ENCODE measurements around the gene IFITM5.
A peak's percentile ranks its signal among the peaks of the same experiment; 100 is the strongest.

IFITM5 gene

GRCh38 chr11:283405-284104, 15.8 kb downstream of the IFITM5 start:
- DNase-seq (ENCODE audit: low spot score) = no peak

GRCh38 chr11:282630-283360, 16.5 kb downstream of the IFITM5 start:
- DNase-seq (ENCODE audit: low spot score) = no peak

DNA sequence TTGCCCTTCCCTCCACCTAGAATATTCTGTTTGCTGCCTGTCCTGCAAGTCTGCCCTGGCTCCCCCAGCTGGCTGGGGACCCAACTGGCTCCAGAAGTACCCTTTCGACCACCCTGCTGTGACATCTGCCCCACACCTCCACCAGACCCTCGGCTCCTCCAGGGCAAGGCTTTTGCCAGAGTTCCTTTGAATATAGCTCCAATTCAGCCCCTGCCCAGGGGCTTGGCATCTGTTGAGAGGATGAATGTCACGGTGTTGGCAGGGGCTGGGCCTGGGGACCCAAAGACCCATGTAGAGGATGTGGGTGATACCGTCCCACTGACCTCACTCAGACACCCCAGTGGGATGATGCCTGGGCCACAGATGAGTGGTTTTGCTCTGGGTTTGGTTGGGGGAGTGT, 17.2 kb downstream of the IFITM5 start:
- no peak for DNase-seq (ENCODE audit: low spot score)

DNA sequence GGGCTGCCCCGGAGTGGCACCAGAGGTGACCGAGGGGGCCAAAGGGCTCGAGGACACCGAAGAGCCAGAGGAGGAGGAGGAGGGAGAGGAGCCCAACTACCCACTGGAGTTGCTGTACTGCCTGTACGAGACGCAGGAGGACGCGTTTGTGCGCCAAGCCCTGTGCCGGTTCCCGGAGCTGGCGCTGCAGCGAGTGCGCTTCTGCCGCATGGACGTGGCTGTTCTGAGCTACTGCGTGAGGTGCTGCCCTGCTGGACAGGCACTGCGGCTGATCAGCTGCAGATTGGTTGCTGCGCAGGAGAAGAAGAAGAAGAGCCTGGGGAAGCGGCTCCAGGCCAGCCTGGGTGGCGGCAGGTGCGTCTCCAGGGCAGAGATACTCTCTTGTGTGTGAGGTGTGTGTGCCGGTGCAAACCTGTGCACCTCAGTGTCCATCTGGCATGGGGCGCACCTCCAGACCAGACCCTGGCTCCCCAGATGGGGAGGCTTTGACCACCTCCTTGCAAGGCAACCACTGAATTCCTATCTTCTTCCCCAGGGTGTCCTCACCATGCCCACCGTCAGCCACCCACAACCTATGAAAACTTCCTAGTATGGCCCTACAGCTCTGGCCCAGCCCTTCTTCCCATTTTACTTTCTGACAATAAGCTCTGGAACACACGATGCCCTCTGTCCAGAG, 17.7 kb downstream of the IFITM5 start:
- no peak for DNase-seq (ENCODE audit: low spot score)

GRCh38 chr11:280706-281485, 18.4 kb downstream of the IFITM5 start:
- DNase-seq (ENCODE audit: low spot score) = no peak

DNA sequence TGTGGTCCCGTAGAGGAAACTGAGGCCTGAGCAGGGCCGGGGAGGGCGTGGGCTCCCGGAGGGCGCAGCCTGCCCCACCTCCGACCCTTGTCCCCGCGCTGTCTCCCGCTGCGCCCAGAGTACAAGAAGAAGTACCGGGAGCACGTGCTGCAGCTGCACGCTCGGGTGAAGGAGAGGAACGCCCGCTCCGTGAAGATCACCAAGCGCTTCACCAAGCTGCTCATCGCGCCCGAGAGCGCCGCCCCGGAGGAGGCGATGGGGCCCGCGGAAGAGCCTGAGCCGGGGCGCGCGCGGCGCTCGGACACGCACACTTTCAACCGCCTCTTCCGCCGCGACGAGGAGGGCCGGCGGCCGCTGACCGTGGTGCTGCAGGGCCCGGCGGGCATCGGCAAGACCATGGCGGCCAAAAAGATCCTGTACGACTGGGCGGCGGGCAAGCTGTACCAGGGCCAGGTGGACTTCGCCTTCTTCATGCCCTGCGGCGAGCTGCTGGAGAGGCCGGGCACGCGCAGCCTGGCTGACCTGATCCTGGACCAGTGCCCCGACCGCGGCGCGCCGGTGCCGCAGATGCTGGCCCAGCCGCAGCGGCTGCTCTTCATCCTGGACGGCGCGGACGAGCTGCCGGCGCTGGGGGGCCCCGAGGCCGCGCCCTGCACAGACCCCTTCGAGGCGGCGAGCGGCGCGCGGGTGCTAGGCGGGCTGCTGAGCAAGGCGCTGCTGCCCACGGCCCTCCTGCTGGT, 19.2 kb downstream of the IFITM5 start:
- peak; percentile 39 for DNase-seq (ENCODE audit: low spot score)

DNA sequence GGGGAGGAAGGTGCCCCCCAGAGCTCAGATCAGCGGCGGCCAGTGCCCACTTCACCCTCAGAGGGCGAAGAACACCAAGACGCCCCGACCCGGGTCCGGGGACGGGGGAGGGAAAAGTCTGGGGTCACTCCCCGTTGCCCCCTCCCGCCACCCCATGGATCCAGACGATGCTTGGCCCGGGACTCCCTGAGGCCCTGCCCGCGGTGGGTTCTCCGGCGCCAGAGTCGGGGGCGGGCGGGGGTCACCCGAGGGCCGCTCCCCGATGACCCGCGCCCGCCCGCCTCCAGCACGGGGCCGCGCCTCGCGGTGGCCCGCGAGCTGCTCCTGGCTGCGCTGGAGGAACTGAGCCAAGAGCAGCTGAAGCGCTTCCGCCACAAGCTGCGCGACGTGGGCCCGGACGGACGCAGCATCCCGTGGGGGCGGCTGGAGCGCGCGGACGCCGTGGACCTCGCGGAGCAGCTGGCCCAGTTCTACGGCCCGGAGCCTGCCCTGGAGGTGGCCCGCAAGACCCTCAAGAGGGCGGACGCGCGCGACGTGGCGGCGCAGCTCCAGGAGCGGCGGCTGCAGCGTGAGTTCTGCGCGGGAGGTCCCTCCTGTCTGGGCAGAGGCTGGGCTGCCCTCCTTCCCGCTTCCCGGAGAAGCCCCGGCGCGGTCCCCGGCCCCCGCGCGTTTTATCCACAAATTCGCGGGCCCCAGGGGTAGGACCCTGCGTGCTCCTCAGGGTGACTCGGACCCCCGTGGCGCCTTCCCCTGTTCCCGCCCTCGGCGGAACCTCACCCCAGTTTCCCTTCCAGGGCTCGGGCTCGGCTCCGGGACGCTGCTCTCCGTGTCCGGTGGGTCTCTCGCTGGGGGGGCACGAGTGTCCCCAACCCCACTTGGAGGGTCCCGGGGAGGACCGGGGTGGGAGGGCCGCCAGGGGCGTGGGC, 20.0 kb downstream of the IFITM5 start:
- no peak for DNase-seq (ENCODE audit: low spot score)

- DNase-seq (ENCODE audit: low spot score) = no peak
These were observed 21.1 kb downstream of the IFITM5 start, which contains the start of gene NLRP6 for GRCh38 chr11:278001-278951. Gene NLRP6, plus strand, starts transcription at chr11:278407. Its CDS starts 163 bp downstream, at chr11:278570.

GRCh38 chr11:276219-276618, 23.1 kb downstream of the IFITM5 start:
- DNase-seq (ENCODE audit: low spot score) = no peak

- no peak for DNase-seq (ENCODE audit: low spot score)
These were observed 26.5 kb downstream of the IFITM5 start for GRCh38 chr11:272931-273198.

DNA sequence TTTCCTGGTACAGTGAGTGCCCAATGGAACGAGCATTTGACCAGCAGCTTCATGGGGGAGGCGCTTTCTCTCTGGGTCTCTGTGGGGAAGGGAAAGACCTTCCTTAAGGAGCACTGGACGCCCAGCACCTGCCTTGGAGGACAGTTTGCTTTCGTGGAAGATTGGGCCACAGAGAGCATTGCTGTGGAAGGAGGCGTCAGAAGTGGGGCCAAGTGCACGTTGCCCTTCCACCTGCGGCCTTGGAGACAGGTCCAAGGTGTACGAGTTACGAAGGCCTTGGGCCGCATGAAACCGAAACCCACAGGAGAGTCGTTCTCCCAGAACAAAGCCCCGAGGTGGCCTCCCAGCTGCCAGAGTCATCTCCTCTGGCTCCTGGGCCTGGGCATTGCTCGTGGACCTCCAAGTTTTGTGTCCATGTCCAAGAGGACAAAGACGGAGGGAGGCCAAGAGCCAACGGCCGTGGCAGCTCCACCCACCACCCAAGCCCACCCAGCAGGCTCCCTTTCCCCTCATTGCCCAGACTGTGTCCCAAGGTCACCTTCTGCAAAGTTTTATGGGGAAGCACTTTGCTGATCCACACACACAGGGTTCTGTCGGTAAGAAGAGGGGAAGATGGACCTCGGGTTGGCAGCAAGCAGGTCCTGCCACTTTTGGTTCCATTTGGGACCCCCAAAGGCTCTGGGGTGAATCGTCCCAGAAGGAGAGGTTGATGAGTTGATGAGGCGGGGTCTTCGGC, 27.0 kb downstream of the IFITM5 start:
- no peak for DNase-seq (ENCODE audit: low spot score)

DNA sequence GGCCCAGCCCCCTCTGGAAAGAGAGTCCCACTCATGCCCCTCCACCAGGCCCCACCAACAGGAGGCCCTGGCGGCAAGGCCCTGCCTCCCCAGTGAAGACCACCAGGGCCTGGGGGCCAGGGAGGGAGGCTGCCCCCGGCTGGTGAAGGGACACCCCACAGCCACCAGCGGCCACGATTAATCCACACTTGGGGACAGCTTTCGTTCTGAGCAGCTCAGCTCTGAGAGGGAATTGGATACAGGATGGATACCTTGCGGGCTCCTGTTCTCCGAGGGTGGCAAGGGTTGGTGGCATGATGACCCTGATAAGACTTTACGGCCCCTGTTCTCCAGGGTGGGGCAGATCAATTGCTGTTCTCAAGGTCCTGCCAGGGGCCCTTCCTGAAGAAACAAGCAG, 28.0 kb downstream of the IFITM5 start:
- DNase-seq (ENCODE audit: low spot score) = no peak

DNA sequence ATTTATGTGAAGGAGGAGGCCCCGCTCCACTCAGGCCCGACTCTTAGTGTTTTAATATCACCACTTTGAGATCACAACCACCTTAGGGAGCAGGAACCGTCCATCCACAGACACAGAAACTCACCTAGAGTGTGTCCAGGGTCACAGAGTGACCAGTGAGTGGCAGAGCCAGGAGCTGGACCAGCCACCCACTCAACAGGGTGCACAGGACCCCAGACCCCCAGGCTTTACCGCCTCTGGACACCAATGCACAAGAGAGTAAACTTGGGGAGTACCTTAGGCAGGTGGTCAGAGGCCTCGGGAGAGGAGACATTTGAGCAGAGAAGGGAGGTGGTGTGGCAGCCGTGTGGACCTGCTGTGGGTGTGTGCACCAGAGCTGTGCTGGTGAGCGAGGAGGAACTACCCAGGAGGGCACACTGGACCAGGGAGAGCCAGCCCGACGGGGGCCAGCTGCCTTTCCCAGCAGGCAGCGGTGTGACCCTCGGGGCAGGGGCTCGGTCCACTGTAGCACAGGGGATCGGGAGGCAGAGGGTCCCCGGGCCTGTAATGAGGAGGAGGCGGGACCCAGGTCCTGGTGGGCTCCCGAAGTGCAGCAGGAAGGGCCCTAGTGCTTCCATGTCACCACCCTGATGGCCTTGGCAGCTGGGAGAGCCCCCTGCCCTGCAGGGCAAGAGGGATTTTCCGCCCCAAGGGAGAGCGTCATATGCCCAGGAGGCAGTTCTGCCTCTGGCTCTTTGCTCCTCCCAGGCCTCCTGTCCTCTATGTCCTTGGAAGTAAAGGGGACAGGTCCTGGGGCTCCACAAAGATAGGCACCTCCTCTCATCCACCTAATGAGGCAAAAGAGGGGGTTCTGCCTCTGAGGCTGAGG, 28.6 kb downstream of the IFITM5 start:
- no peak for DNase-seq (ENCODE audit: low spot score)

DNA sequence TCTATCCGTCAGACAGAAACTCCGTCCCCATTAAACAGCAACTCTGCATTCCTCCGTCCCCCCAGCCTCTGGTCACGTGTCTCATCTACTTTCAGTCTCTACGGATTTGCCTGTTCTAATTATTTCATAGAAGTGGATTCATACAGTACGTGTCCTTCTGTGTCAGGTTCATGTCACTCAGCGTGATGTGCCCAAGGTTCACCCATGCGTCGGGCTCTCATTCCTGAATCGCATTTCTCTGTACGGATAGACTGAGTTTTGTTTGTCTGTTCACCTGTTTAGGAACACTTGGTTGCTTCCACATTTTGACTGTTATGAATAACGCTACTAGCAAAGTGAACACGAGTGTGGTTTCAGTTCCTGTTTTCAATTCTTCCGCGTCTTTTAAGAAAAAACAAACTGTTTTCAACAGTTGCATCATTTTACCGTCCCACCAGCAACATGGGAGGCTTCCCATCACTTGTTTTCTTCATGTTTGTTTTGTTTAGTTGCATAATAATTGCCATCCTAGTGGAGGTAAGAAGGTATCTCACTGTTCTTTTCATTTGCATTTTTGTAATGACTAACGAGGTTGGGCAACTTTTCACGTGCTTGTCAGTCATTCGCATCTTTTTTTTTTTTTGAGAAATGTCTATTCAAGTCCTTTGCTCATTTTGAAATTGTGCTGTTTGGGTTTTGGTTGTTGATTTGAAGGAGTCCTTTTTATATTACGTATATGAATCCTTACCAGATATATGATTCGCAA, 30.0 kb downstream of the IFITM5 start:
- peak; percentile 64 for DNase-seq (ENCODE audit: low spot score)

- DNase-seq (ENCODE audit: low spot score) = peak; percentile 45
These were observed 30.6 kb downstream of the IFITM5 start for GRCh38 chr11:268716-269145.

DNA sequence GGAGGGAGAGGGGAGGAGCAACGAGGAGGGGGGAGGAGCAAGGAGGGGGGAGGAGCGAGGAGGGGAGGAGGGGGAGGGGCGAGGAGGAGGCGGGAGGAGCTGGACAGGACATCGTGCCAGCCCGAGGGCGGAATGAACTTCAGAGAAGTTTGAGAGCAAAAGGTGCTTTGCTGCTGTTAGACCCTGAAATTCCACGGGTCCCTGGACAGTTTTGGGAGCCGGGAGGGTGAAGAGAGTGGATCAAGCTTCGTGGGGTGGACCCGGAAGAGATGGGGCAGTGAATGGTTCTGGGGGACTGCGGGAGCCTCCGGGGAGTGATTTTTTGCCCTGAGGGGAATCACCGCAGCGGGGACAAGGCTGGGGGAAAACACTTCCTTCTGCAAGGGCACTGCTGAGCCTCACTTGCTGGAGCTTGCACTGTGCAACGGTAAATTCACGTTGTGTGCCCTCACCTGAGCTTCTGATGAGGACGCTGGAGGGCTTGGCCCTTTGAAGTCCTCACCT, 31.8 kb downstream of the IFITM5 start:
- DNase-seq (ENCODE audit: low spot score) = peak; percentile 47
